MCF 10A (cell line): ENCODE measurements around the gene PLCD1. TPM values are rescaled to one million over a fixed set of nuclear protein-coding genes. Genes with fewer than 3 reads are reported as not detected.

ENCODE experiments used
- BruUV-seq: library from RNA; stranded (reverse); fragments of 400-500 nt; replicated peaks from 2 replicates; lab custom pipeline; 2021; lab: Mats Ljungman, UMichigan
- CTCF ChIA-PET: fragments of 300-600 bp; sonication (Branson Sonifier 250); formaldehyde crosslinking; extraction: SDS; loops from one replicate; lab custom pipeline; 2021; ENCODE audit warnings: antibody characterized with exemption, inconsistent platforms; lab: Yijun Ruan, JAX
- POLR2A ChIA-PET: fragments of 300-600, 350-650 bp; sonication (Branson Sonifier 250); formaldehyde crosslinking; extraction: SDS; loops from one replicate; lab custom pipeline; 2020; ENCODE audit warnings: antibody characterized with exemption, inconsistent platforms; lab: Yijun Ruan, JAX
- DNase-seq: peaks from one replicate; pipeline ENCODE4 v3.0.0-alpha.2; 2018; ENCODE audit not compliant: unreplicated experiment
- H3K27ac Mint-ChIP-seq: one replicate; pipeline ENCODE4 v1.8.0; 2022; ENCODE audit warnings: mild to moderate bottlenecking, low read depth, mixed read lengths; ENCODE audit not compliant: unreplicated experiment
- H3K27me3 Mint-ChIP-seq: one replicate; pipeline ENCODE4 v1.8.0; 2022; ENCODE audit warnings: mixed read lengths; ENCODE audit not compliant: insufficient read depth, unreplicated experiment
- H3K36me3 Mint-ChIP-seq: one replicate; pipeline ENCODE4 v1.8.0; 2022; ENCODE audit warnings: mild to moderate bottlenecking, moderate library complexity, mixed read lengths; ENCODE audit not compliant: insufficient read depth, unreplicated experiment
- H3K4me1 Mint-ChIP-seq: one replicate; pipeline ENCODE4 v1.8.0; 2022; ENCODE audit warnings: mixed read lengths; ENCODE audit not compliant: insufficient read depth, unreplicated experiment
- H3K4me3 Mint-ChIP-seq: one replicate; pipeline ENCODE4 v1.8.0; 2022; ENCODE audit warnings: mild to moderate bottlenecking, moderate library complexity, mixed read lengths; ENCODE audit not compliant: unreplicated experiment
- H3K9me3 Mint-ChIP-seq: one replicate; pipeline ENCODE4 v1.8.0; 2022; ENCODE audit warnings: mixed read lengths; ENCODE audit not compliant: unreplicated experiment
- CTCF ChIP-seq: fragments of 200-600 bp; IDR thresholded peaks from one replicate; pipeline ENCODE4 v1.8.0; 2022; ENCODE audit warnings: antibody characterized with exemption, mild to moderate bottlenecking; ENCODE audit not compliant: unreplicated experiment
- intact Hi-C: fragments of 100-400 bp; cut with micrococcal nuclease; formaldehyde crosslinking; loops from 2 replicates; pipeline ENCODE4 v1.14.1; 2022
- total RNA-seq: library from RNA; stranded (reverse); gene quantifications from 2 replicates; pipeline ENCODE4 v1.2.3, GENCODE V29; 2022

PLCD1 gene
- total RNA-seq, 1 experiment from 2014 or later: 1.8 TPM

DNA sequence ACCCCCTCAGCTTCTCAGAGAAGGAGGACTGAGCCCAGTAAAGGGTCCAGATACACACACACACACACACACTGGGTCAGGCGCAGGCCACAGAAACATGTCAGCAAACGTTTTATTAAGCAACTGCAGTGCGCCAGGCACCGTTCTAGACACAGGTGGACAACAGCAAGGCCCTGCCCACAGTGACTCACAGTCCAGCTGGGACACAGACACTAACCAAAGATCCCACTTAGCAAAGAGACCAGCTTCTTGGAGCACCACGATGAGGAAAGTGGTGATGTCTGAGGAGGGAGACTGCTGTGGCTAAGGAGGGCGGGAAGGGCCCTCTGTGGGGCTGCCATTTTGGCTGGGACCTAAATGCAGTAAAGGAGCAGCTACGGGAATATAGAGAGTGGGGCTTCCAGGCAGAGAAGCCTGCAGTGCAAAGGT, 41.7 kb downstream of the PLCD1 start:
- no peak for TF ChIP-seq CTCF
- Mint-ChIP-seq H3K9me3 (no peaks in the 10 kb centered on the region), H3K4me3 (no peak overlapping the region), H3K4me1 (peaks cover 8% of the 10 kb centered on the region), H3K36me3 (peaks cover 15% of the 10 kb centered on the region), H3K27ac (no peak overlapping the region), H3K27me3 (no peaks in the 10 kb centered on the region)
- POLR2A ChIA-PET: no interaction called here
- intact Hi-C loops: no loop called here
- CTCF ChIA-PET: interaction anchor here (0.6 to 2.0 kb wide), 4 partner anchors 8 to 16 kb away, joined by 4 to 10 read pairs (median 8); no protein-coding TSS in a partner anchor
- no TSS peak for BruUV-seq
- DNase-seq: no peak

DNA sequence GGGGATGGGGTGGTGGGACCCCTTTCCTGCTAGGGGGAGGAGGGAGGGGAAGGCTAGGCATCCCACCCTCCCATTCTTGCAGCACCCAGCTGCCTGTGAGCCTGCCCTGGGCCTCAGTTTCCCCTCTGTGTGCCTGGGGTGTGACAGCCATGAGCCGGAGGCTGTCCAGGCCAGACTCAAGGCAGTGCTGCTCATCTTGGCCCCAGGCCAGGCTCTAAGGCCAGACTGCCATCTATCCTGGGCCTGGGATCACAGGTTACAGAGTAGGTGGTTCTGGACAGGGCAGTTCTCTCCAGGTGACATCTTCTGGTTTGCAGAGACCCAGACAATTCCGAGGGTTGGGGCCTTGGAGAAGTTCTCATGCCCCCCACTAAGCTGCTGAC, 42.1 kb downstream of the PLCD1 start:
- no peak overlapping the region for H3K4me3 Mint-ChIP-seq
- H3K27me3 Mint-ChIP-seq: no peaks in the 10 kb centered on the region
- no peak for DNase-seq
- H3K36me3 Mint-ChIP-seq: peaks cover 16% of the 10 kb centered on the region
- ChIA-PET POLR2A (no interaction called here), CTCF (interaction anchor here (0.6 to 2.0 kb wide), 4 partner anchors 8 to 16 kb away, joined by 4 to 10 read pairs (median 8); no protein-coding TSS in a partner anchor)
- intact Hi-C loops: no loop called here
- H3K27ac Mint-ChIP-seq: no peak overlapping the region
- H3K9me3 Mint-ChIP-seq: no peaks in the 10 kb centered on the region
- no TSS peak for BruUV-seq
- no peak for TF ChIP-seq CTCF
- H3K4me1 Mint-ChIP-seq: peaks cover 3% of the 10 kb centered on the region

GRCh38 chr3:37986479-37987314, 42.7 kb downstream of the PLCD1 start:
- no TSS peak for BruUV-seq
- H3K4me3 Mint-ChIP-seq: no peak overlapping the region
- CTCF ChIA-PET: interaction anchor here (0.8 to 2.6 kb wide), 6 partner anchors 10 to 132 kb away, joined by 3 to 12 read pairs (median 10); no protein-coding TSS in a partner anchor
- intact Hi-C loops: no loop called here
- H3K9me3 Mint-ChIP-seq: no peaks in the 10 kb centered on the region
- peaks cover 22% of the 10 kb centered on the region for H3K36me3 Mint-ChIP-seq
- no peaks in the 10 kb centered on the region for H3K4me1 Mint-ChIP-seq
- no peak overlapping the region for H3K27ac Mint-ChIP-seq
- no peak for TF ChIP-seq CTCF
- peak; percentile 50 for DNase-seq
- no peaks in the 10 kb centered on the region for H3K27me3 Mint-ChIP-seq
- POLR2A ChIA-PET: interaction anchor here (0.7 to 1.3 kb wide), 2 partner anchors 10 to 123 kb away, joined by 3 read pairs; no protein-coding TSS in a partner anchor

GRCh38 chr3:37985637-37986320, 43.7 kb downstream of the PLCD1 start:
- no peak for DNase-seq
- BruUV-seq: no TSS peak
- POLR2A ChIA-PET: interaction anchor here (0.7 to 1.3 kb wide), 2 partner anchors 11 to 122 kb away, joined by 3 read pairs; no protein-coding TSS in a partner anchor
- no peak for TF ChIP-seq CTCF
- H3K27me3 Mint-ChIP-seq: no peaks in the 10 kb centered on the region
- H3K27ac Mint-ChIP-seq: no peak overlapping the region
- CTCF ChIA-PET: interaction anchor here (0.8 to 2.6 kb wide), 3 partner anchors 11 to 131 kb away, joined by 3 to 12 read pairs (median 11); no protein-coding TSS in a partner anchor
- intact Hi-C loops: no loop called here
- no peaks in the 10 kb centered on the region for H3K4me1 Mint-ChIP-seq
- no peaks in the 10 kb centered on the region for H3K9me3 Mint-ChIP-seq
- no peak overlapping the region for H3K4me3 Mint-ChIP-seq
- peaks cover 31% of the 10 kb centered on the region for H3K36me3 Mint-ChIP-seq
